ENCODE results near the gene NRXN3. TPM values are rescaled to one million over a fixed set of nuclear protein-coding genes. Genes with fewer than 3 reads are reported as not detected.

NRXN3 gene
- total and polyA plus RNA-seq, 2 experiments from 2014 or later: 5.7 to 7.1 TPM

GRCh38 chr14:79209418-79209817 is 1039.2 kb downstream of the NRXN3 start:
- H3K79me2 ChIP-seq: no peaks in the 10 kb centered on the region
- H3K36me3 ChIP-seq (replicated peaks; ENCODE audit: insufficient read depth, low read depth): no peaks in the 10 kb centered on the region
- H2AFZ ChIP-seq: no peak overlapping the region
- no peaks in the 10 kb centered on the region for H3K27me3 ChIP-seq
- H3K9me2 ChIP-seq (replicated peaks; ENCODE audit: insufficient read depth): no peaks in the 10 kb centered on the region
- H3K27ac ChIP-seq: no peak overlapping the region
- no peaks in the 10 kb centered on the region for H3K4me1 ChIP-seq (ENCODE audit: insufficient read depth)
- DNase-seq (ENCODE audit: low spot score): no peak
- 55% methylated on average over 2 of the region's 2 CpGs for WGBS (ENCODE audit: low lambda C conversion rate, missing lambda C conversion rate)
- no peaks in the 10 kb centered on the region for H3K9me3 ChIP-seq (ENCODE audit: low read depth)
- H4K20me1 ChIP-seq (ENCODE audit: insufficient read depth, poor library complexity, severe bottlenecking): no peaks in the 10 kb centered on the region
- TF ChIP-seq CTCF (IDR thresholded peaks at IDR 0.05; ENCODE audit: poor library complexity) (no peak), EZH2phosphoT487 (IDR thresholded peaks at IDR 0.05; ENCODE audit: low read depth, severe bottlenecking, unreplicated experiment) (peak; percentile 74)
- no peak overlapping the region for H3K4me2 ChIP-seq
- H3K4me3 ChIP-seq: no peak overlapping the region

- H3K4me2 ChIP-seq: no peak overlapping the region
- no peak overlapping the region for H2AFZ ChIP-seq
- no peak overlapping the region for H3K27ac ChIP-seq
- WGBS (ENCODE audit: low lambda C conversion rate, missing lambda C conversion rate): 62% methylated on average over 3 of the region's 3 CpGs
- peaks cover 18% of the 10 kb centered on the region for H3K27me3 ChIP-seq
- H3K36me3 ChIP-seq (replicated peaks; ENCODE audit: insufficient read depth, low read depth): no peaks in the 10 kb centered on the region
- H3K79me2 ChIP-seq: no peaks in the 10 kb centered on the region
- TF ChIP-seq EZH2phosphoT487 (IDR thresholded peaks at IDR 0.05; ENCODE audit: low read depth, severe bottlenecking, unreplicated experiment) (no peak), CTCF (IDR thresholded peaks at IDR 0.05; ENCODE audit: poor library complexity) (no peak), EZH2 (IDR thresholded peaks at IDR 0.05; ENCODE audit: borderline replicate concordance) (no peak)
- DNase-seq (ENCODE audit: low spot score): no peak
- no peak overlapping the region for H3K4me3 ChIP-seq
- H3K9me3 ChIP-seq (ENCODE audit: low read depth): no peaks in the 10 kb centered on the region
- no peaks in the 10 kb centered on the region for H3K9me2 ChIP-seq (replicated peaks; ENCODE audit: insufficient read depth)
- no peaks in the 10 kb centered on the region for H4K20me1 ChIP-seq (ENCODE audit: insufficient read depth, poor library complexity, severe bottlenecking)
- no peaks in the 10 kb centered on the region for H3K4me1 ChIP-seq (ENCODE audit: insufficient read depth)
Observed at GRCh38 chr14:79225815-79226214, 1055.6 kb downstream of the NRXN3 start.

- DNase-seq (ENCODE audit: low spot score): no peak
- H3K4me3 ChIP-seq: no peak overlapping the region
- no peak overlapping the region for H3K27ac ChIP-seq
- H3K4me1 ChIP-seq (ENCODE audit: insufficient read depth): no peaks in the 10 kb centered on the region
- TF ChIP-seq CTCF (IDR thresholded peaks at IDR 0.05; ENCODE audit: poor library complexity): no peak
- TF ChIP-seq EZH2 (IDR thresholded peaks at IDR 0.05; ENCODE audit: borderline replicate concordance): no peak
- no peak for TF ChIP-seq EZH2phosphoT487 (IDR thresholded peaks at IDR 0.05; ENCODE audit: low read depth, severe bottlenecking, unreplicated experiment)
- H4K20me1 ChIP-seq (ENCODE audit: insufficient read depth, poor library complexity, severe bottlenecking): no peaks in the 10 kb centered on the region
- H2AFZ ChIP-seq: no peak overlapping the region
- peaks cover 25% of the 10 kb centered on the region for H3K27me3 ChIP-seq
- no peaks in the 10 kb centered on the region for H3K9me3 ChIP-seq (ENCODE audit: low read depth)
- H3K4me2 ChIP-seq: no peak overlapping the region
- H3K9me2 ChIP-seq (replicated peaks; ENCODE audit: insufficient read depth): no peaks in the 10 kb centered on the region
- H3K36me3 ChIP-seq (replicated peaks; ENCODE audit: insufficient read depth, low read depth): no peaks in the 10 kb centered on the region
- WGBS (ENCODE audit: low lambda C conversion rate, missing lambda C conversion rate): 48% methylated on average over 8 of the region's 8 CpGs
- no peaks in the 10 kb centered on the region for H3K79me2 ChIP-seq
Observed at GRCh38 chr14:79229383-79229909, 1059.3 kb downstream of the NRXN3 start.

- Histone ChIP-seq H3K4me3 (no peak overlapping the region), H3K27me3 (peaks cover 6% of the 10 kb centered on the region), H3K4me1 (ENCODE audit: insufficient read depth) (no peaks in the 10 kb centered on the region), H2AFZ (no peak overlapping the region), H4K20me1 (ENCODE audit: insufficient read depth, poor library complexity, severe bottlenecking) (no peaks in the 10 kb centered on the region), H3K9me2 (replicated peaks; ENCODE audit: insufficient read depth) (no peaks in the 10 kb centered on the region), H3K79me2 (no peaks in the 10 kb centered on the region), H3K36me3 (replicated peaks; ENCODE audit: insufficient read depth, low read depth) (no peaks in the 10 kb centered on the region), H3K4me2 (no peak overlapping the region), H3K9me3 (ENCODE audit: low read depth) (no peaks in the 10 kb centered on the region), H3K27ac (no peak overlapping the region)
- DNase-seq (ENCODE audit: low spot score): no peak
- TF ChIP-seq CTCF (IDR thresholded peaks at IDR 0.05; ENCODE audit: poor library complexity): no peak
- TF ChIP-seq EZH2phosphoT487 (IDR thresholded peaks at IDR 0.05; ENCODE audit: low read depth, severe bottlenecking, unreplicated experiment): no peak
- TF ChIP-seq EZH2 (IDR thresholded peaks at IDR 0.05; ENCODE audit: borderline replicate concordance): no peak
Observed at GRCh38 chr14:79242666-79243065, 1072.5 kb downstream of the NRXN3 start.
